ENCODE data around the gene SFMBT1.

GRCh38 chr3:52889901-52890300 lies 156.0 kb downstream of the SFMBT1 start:
- TF ChIP-seq, protein P1, sequence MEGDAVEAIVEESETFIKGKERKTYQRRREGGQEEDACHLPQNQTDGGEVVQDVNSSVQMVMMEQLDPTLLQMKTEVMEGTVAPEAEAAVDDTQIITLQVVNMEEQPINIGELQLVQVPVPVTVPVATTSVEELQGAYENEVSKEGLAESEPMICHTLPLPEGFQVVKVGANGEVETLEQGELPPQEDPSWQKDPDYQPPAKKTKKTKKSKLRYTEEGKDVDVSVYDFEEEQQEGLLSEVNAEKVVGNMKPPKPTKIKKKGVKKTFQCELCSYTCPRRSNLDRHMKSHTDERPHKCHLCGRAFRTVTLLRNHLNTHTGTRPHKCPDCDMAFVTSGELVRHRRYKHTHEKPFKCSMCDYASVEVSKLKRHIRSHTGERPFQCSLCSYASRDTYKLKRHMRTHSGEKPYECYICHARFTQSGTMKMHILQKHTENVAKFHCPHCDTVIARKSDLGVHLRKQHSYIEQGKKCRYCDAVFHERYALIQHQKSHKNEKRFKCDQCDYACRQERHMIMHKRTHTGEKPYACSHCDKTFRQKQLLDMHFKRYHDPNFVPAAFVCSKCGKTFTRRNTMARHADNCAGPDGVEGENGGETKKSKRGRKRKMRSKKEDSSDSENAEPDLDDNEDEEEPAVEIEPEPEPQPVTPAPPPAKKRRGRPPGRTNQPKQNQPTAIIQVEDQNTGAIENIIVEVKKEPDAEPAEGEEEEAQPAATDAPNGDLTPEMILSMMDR (IDR thresholded peaks at IDR 0.05; ENCODE audit: low read depth, low read length, poor library complexity, severe bottlenecking) = no peak
- TF ChIP-seq EZH2phosphoT487 (IDR thresholded peaks at IDR 0.05; ENCODE audit: borderline replicate concordance, low read length) = no peak
